Stomach smooth muscle (tissue), 2 donors: ENCODE results near the gene CCDC187.

Source experiments
- H3K27ac ChIP-seq: one replicate; pipeline ENCODE4 v1.7.0; 2013; ENCODE audit warnings: mild to moderate bottlenecking, low read length, inconsistent platforms
- H3K27me3 ChIP-seq, 2 donors: one replicate each; pipeline ENCODE4 v1.7.0; 2013; ENCODE audit warnings: low read length in 2 of 2; ENCODE audit not compliant: insufficient read depth in 2 of 2, control insufficient read depth in 1 of 2
- H3K36me3 ChIP-seq, 2 donors: one replicate each; pipeline ENCODE4 v1.7.0; 2013; ENCODE audit warnings: low read length in 2 of 2; ENCODE audit not compliant: control insufficient read depth in 2 of 2, insufficient read depth in 2 of 2
- H3K4me1 ChIP-seq: one replicate; pipeline ENCODE4 v1.7.0; 2013; ENCODE audit warnings: low read length; ENCODE audit not compliant: control insufficient read depth, insufficient read depth
- H3K4me3 ChIP-seq, 2 donors: one replicate each; pipeline ENCODE4 v1.7.0; 2013; ENCODE audit warnings: low read length in 2 of 2
- H3K9ac ChIP-seq, 2 donors: one replicate each; pipeline ENCODE4 v1.7.0; 2013; ENCODE audit warnings: low read length in 2 of 2, mild to moderate bottlenecking in 1 of 2
- H3K9me3 ChIP-seq, 2 donors: one replicate each; pipeline ENCODE4 v1.7.0; 2013; ENCODE audit warnings: low read length in 2 of 2; ENCODE audit not compliant: control insufficient read depth in 2 of 2
- donor health status: healthy.
- donor health status: Pancreatic carcinoma.

CCDC187 gene

GRCh38 chr9:136234597-136234996, 69.3 kb downstream of the CCDC187 start:
- H3K9ac ChIP-seq, result no peak overlapping the region
- H3K27me3 ChIP-seq, result no peaks in the 10 kb centered on the region
- H3K4me1 ChIP-seq, result no peaks in the 10 kb centered on the region
- H3K36me3 ChIP-seq, result peaks cover 0 to 8% of the 10 kb centered on the region in 2 donors
- H3K9me3 ChIP-seq, result no peaks in the 10 kb centered on the region
- H3K4me3 ChIP-seq, result no peak overlapping the region
- no peak overlapping the region for H3K27ac ChIP-seq

- no peaks in the 10 kb centered on the region for H3K9me3 ChIP-seq
- no peaks in the 10 kb centered on the region for H3K4me1 ChIP-seq
- H3K27me3 ChIP-seq, result no peaks in the 10 kb centered on the region
- no peak overlapping the region for H3K4me3 ChIP-seq
- H3K36me3 ChIP-seq, result peaks cover 0 to 8% of the 10 kb centered on the region in 2 donors
- no peak overlapping the region for H3K27ac ChIP-seq
- no peak overlapping the region for H3K9ac ChIP-seq
These were observed 70.0 kb downstream of the CCDC187 start for GRCh38 chr9:136233868-136234267.

DNA sequence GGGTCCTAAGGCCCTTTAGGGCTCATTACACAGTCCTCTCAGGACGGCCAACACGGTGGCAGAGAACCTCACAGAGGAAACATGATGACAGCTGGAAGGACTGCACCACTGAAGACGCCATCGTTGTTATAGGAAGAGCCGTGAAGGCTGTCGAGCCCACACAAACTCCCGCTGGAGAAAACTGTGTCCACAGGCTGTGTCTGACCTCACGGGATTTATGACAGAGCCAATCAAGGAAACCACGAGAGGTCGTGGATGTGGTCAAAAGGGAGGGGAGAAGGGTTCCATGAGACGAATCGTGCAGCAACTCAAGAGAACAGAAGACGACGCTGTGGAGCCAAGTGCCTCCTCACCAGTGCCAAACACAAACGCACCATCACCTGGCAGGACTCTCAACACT, 70.5 kb downstream of the CCDC187 start:
- Histone ChIP-seq H3K9ac (no peak overlapping the region), H3K4me3 (no peak overlapping the region), H3K27me3 (no peaks in the 10 kb centered on the region), H3K4me1 (no peaks in the 10 kb centered on the region), H3K27ac (no peak overlapping the region), H3K9me3 (no peaks in the 10 kb centered on the region), H3K36me3 (peaks cover 0 to 8% of the 10 kb centered on the region in 2 donors)

DNA sequence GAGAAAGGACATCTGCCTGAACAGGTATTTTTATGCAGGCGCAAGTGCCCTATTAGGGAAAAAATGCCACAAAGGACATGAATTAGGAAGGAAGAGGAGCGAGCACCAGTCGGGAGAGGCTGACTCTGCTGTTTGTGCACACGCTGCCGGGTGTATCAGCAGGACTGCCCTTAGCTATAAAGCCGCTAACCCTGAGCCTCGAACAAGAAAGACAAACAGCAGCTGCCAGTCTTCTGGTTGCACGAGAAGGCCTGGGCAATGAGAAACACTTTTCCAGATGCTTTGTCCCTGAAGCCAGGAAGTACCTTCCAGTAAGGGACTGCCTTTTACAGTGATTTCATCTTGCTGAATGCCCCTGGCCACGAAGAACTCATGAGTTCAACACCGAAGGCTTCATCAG, 70.9 kb downstream of the CCDC187 start:
- H3K27me3 ChIP-seq, result no peaks in the 10 kb centered on the region
- no peaks in the 10 kb centered on the region for H3K4me1 ChIP-seq
- H3K9me3 ChIP-seq, result no peaks in the 10 kb centered on the region
- H3K27ac ChIP-seq, result no peak overlapping the region
- no peak overlapping the region for H3K4me3 ChIP-seq
- peaks cover 0 to 8% of the 10 kb centered on the region in 2 donors for H3K36me3 ChIP-seq
- no peak overlapping the region for H3K9ac ChIP-seq

DNA sequence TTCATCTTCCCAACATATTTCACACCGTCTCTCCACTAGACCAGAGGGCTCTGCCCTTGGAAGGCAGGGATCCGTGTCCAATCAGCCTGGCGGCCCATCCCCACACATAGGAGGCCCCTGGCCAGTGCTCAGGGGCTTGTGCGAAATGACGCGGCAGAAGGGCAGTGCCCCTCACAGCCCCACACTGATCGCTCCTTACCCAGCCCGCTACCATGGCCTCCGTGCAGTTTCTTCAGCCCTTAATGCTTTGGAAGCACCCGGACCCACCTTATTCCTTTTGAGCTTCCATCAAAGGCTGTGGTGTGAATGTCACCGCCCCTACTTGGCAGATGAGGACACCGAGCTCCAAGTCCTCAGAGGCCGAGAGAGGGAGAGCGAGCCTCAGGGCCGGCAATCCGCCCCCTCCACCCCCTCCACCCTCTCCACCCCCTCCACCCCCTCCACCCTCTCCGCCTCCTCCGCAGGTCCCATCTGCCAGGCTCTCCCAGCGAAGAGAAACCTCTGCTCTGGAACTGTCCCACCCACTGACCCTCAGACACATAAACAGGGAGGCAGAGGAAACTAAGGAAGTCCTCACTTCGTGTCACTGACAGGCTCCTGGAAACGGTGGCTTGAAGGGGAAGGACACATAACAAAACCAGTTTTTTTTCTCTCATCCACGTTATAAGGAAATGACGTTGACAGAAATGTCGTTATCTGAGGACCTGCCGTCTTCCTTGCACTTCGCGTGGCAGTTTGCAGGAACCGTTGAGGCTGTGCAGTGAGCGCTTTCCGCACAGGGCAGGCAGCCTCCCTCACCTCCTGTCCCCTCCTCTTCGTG, 72.2 kb downstream of the CCDC187 start:
- no peaks in the 10 kb centered on the region for H3K9me3 ChIP-seq
- peaks cover 0 to 8% of the 10 kb centered on the region in 2 donors for H3K36me3 ChIP-seq

DNA sequence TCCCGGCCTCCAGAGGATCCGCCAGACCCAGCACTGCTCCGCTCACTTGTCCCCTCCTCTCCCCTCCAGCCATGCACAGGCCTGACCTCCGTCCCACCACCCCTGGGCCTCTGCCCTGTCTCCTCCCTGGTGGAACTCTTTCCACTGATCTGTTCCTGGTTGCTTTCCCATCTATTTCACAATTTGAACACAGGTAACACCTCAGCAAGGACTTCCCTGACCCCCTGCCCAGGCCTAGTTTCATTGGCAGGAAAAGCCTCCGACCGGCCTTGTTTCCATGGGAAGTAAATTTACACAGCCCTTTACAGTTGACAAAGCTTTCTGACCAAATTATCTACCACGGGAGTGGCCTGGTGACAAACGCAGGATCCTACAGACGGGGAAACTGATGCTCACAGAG, 73.1 kb downstream of the CCDC187 start:
- Histone ChIP-seq H3K4me1 (no peaks in the 10 kb centered on the region), H3K27ac (no peak overlapping the region), H3K4me3 (no peak overlapping the region), H3K9me3 (no peaks in the 10 kb centered on the region), H3K9ac (no peak overlapping the region), H3K36me3 (peaks cover 0 to 8% of the 10 kb centered on the region in 2 donors), H3K27me3 (no peaks in the 10 kb centered on the region)

More for the DNA sequence above, 72.2 kb downstream of the CCDC187 start:
- no peak overlapping the region for H3K27ac ChIP-seq
- no peak overlapping the region for H3K9ac ChIP-seq
- H3K27me3 ChIP-seq, result no peaks in the 10 kb centered on the region
- no peaks in the 10 kb centered on the region for H3K4me1 ChIP-seq
- H3K4me3 ChIP-seq, result no peak overlapping the region

DNA sequence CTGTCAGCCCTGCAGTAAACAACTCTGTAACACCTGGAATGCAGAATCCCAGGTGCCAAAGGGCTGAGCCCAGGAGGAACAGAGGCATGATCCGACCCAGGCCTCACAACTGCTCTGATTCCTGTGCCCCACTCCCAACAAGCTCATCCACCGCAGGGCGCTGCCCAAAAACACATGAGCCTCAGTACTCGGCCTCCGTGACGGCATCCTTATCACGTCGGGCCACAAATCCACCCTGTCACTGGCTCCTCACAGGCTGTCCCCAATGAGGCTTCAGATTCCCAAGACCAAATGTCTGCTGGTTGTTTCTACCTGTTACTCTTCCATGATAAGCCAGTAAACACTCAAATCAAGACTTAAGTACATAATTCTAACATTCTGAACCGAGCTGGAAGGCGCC, 73.5 kb downstream of the CCDC187 start:
- H3K27me3 ChIP-seq, result no peaks in the 10 kb centered on the region
- no peaks in the 10 kb centered on the region for H3K9me3 ChIP-seq
- peaks cover 0 to 9% of the 10 kb centered on the region in 2 donors for H3K36me3 ChIP-seq
- H3K27ac ChIP-seq, result no peak overlapping the region
- no peaks in the 10 kb centered on the region for H3K4me1 ChIP-seq
- H3K4me3 ChIP-seq, result no peak overlapping the region
- H3K9ac ChIP-seq, result no peak overlapping the region

- Histone ChIP-seq H3K9me3 (no peaks in the 10 kb centered on the region), H3K36me3 (peaks cover 0 to 7% of the 10 kb centered on the region in 2 donors), H3K4me3 (no peak overlapping the region), H3K9ac (no peak overlapping the region), H3K27ac (no peak overlapping the region), H3K27me3 (no peaks in the 10 kb centered on the region), H3K4me1 (no peaks in the 10 kb centered on the region)
These were observed 74.5 kb downstream of the CCDC187 start for GRCh38 chr9:136229096-136230065.

DNA sequence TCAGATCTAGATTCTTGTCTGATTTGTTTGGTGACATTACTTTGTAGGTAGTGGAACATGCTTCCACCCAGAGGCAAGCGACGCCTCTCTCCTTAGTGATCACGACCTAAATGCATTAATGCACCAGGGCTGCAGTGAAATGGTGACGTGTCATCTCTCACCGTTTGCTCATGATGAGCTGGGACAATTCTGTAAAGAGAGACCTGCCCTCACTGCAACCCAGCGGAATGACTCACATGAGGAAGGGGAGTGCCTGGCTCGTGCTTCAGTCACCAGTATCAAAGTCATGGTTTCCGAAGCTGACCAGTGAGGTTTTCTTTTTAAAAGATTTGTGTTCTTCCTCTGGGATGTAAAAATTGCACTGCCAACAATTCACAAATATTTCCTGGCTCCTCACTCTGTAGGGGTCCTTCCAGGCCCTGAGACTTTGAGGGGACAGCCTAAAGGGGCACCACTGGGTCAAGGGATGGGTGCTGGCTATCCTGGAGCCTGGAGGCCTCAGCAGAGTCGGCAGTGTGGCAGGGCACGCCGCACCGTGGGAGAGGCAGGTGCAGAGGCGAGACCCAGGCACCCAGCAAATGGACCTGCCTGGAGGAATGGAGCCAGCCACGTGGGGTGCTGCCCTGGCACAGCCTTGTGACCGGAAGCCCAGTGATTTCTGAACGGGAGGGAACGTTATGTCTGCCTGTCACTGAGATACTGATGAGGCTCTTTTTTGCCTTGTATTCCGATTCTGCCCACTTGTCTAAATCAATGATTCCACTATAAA, 75.6 kb downstream of the CCDC187 start:
- Histone ChIP-seq H3K27me3 (no peaks in the 10 kb centered on the region), H3K4me1 (no peaks in the 10 kb centered on the region), H3K9ac (no peak overlapping the region), H3K9me3 (no peaks in the 10 kb centered on the region), H3K4me3 (no peak overlapping the region), H3K36me3 (peaks cover 3 to 14% of the 10 kb centered on the region in 2 donors), H3K27ac (no peak overlapping the region)

DNA sequence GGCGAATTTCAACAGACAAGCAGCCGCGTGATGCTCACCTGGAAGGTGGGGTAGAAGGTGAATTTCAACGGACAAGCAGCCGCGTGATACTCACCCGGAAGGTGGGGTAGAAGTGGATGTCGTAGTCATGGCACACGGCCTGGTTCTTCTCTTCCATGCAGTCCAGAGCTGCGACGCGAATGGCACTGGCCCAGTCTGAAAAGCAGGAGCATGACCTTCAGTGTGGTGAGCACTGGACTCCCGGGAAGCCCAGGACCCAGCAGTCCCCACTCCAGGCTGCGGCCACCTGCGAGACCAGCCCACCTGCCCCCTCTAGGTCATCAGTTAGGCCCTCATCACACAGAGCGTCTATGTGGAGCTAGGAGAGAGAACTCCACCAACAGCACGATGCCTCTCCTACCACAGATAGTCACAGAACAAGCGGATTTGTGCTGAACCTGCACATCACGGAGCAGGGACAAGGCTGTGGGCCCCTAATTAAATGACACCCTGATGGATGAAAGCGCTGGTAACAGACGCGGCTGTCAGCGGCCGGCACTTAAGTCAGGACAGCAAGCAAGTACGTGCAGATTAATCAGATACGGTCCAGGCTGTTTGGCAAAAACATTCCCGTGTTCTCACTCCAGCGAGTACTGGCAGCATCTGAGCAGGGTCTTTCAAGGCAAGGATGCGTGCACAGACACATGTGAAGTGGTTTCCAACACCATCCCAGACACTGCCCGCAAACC, 77.0 kb downstream of the CCDC187 start:
- Histone ChIP-seq H3K4me1 (no peaks in the 10 kb centered on the region), H3K27ac (no peak overlapping the region), H3K36me3 (peaks cover 9 to 16% of the 10 kb centered on the region in 2 donors), H3K27me3 (no peaks in the 10 kb centered on the region), H3K9me3 (no peaks in the 10 kb centered on the region), H3K9ac (no peak overlapping the region), H3K4me3 (no peak overlapping the region)
